DLD1 (cell line): ENCODE measurements around the gene KCNJ9.

Experiments
- in situ Hi-C: cut with HindIII; loops from 2 replicates; pipeline ENCODE4 v1.10.0; 2017; ENCODE audit warnings: low sequenced_read_pairs

Gene KCNJ9

GRCh38 chr1:160087118-160087662 lies 5.9 kb downstream of the KCNJ9 start:
- in situ Hi-C loops, result no loop called here

GRCh38 chr1:160089883-160090282 lies 8.5 kb downstream of the KCNJ9 start:
- in situ Hi-C loops, result no loop called here

GRCh38 chr1:160090760-160091159 lies 9.4 kb downstream of the KCNJ9 start:
- in situ Hi-C loops, result no loop called here

- in situ Hi-C loops, result no loop called here
These were observed 10.4 kb downstream of the KCNJ9 start for GRCh38 chr1:160091666-160092223.

GRCh38 chr1:160092366-160093068 lies 11.2 kb downstream of the KCNJ9 start:
- in situ Hi-C loops, result no loop called here

- in situ Hi-C loops, result no loop called here
These were observed 11.7 kb downstream of the KCNJ9 start for GRCh38 chr1:160093069-160093395.

- in situ Hi-C loops, result no loop called here
These were observed 12.4 kb downstream of the KCNJ9 start for GRCh38 chr1:160093624-160094290.

GRCh38 chr1:160094291-160094625 lies 12.9 kb downstream of the KCNJ9 start:
- in situ Hi-C loops, result no loop called here

GRCh38 chr1:160094806-160095205 lies 13.5 kb downstream of the KCNJ9 start:
- in situ Hi-C loops, result no loop called here

GRCh38 chr1:160095382-160096105 lies 14.2 kb downstream of the KCNJ9 start:
- in situ Hi-C loops, result no loop called here

- in situ Hi-C loops, result no loop called here
These were observed 15.2 kb downstream of the KCNJ9 start for GRCh38 chr1:160096274-160097116.

GRCh38 chr1:160097151-160097910 lies 16.0 kb downstream of the KCNJ9 start:
- in situ Hi-C loops, result no loop called here

- in situ Hi-C loops, result no loop called here
These were observed 16.8 kb downstream of the KCNJ9 start, which contains the start of gene IGSF8 for GRCh38 chr1:160097911-160098851. TSS of gene IGSF8 (minus strand) at chr1:160098619. CDS start at chr1:160098472, 147 bp downstream.

- in situ Hi-C loops, result no loop called here
These were observed 17.7 kb downstream of the KCNJ9 start for GRCh38 chr1:160098852-160099561.

- in situ Hi-C loops, result loop anchor here (10.0 kb wide), 1 partner anchor 545 kb away; the partner anchor contains the start of gene SLAMF1
These were observed 18.5 kb downstream of the KCNJ9 start for GRCh38 chr1:160099716-160100375.

- in situ Hi-C loops, result loop anchor here (10.0 kb wide), 1 partner anchor 544 kb away; the partner anchor contains the start of gene SLAMF1
These were observed 19.8 kb downstream of the KCNJ9 start for GRCh38 chr1:160101037-160101716.
